ENCODE results near the gene RSPO3. TPM values are rescaled to one million over a fixed set of nuclear protein-coding genes. Genes with fewer than 3 reads are reported as not detected.
"Not testable (repeated sequence)": the region's sequence is repeated elsewhere in the genome, so short reads cannot be mapped to it uniquely, and the experiment has no call there.

Gene RSPO3
- total RNA-seq, 2 donors from 2014 or later, result not detected

GRCh38 chr6:127191716-127192115, 73.2 kb downstream of the RSPO3 start:
- Mint-ChIP-seq H3K27ac (no peak overlapping the region), H3K4me1 (no peaks in the 10 kb centered on the region), H3K9me3 (no peaks in the 10 kb centered on the region), H3K4me3 (no peak overlapping the region), H3K36me3 (ENCODE audit: low read depth) (no peaks in the 10 kb centered on the region), H3K27me3 (peaks cover 3% of the 10 kb centered on the region)
- ATAC-seq (replicated peaks), result no peak

GRCh38 chr6:127192911-127193541, 74.6 kb downstream of the RSPO3 start:
- no peak for ATAC-seq (replicated peaks)
- no peaks in the 10 kb centered on the region for H3K9me3 Mint-ChIP-seq
- H3K4me1 Mint-ChIP-seq, result no peaks in the 10 kb centered on the region
- H3K36me3 Mint-ChIP-seq (ENCODE audit: low read depth), result no peaks in the 10 kb centered on the region
- no peak overlapping the region for H3K4me3 Mint-ChIP-seq
- H3K27ac Mint-ChIP-seq, result no peak overlapping the region
- peaks cover 3% of the 10 kb centered on the region for H3K27me3 Mint-ChIP-seq

- no peak for ATAC-seq (replicated peaks)
- peaks cover 12% of the 10 kb centered on the region for H3K27me3 Mint-ChIP-seq
Measured at GRCh38 chr6:127195833-127196232, 77.4 kb downstream of the RSPO3 start.

GRCh38 chr6:127198549-127198948, 80.1 kb downstream of the RSPO3 start:
- H3K9me3 Mint-ChIP-seq, result no peaks in the 10 kb centered on the region
- H3K36me3 Mint-ChIP-seq (ENCODE audit: low read depth), result no peaks in the 10 kb centered on the region
- H3K27ac Mint-ChIP-seq, result no peak overlapping the region
- no peak for ATAC-seq (replicated peaks)
- no peaks in the 10 kb centered on the region for H3K4me1 Mint-ChIP-seq
- H3K27me3 Mint-ChIP-seq, result peaks cover 15% of the 10 kb centered on the region
- no peak overlapping the region for H3K4me3 Mint-ChIP-seq

More at GRCh38 chr6:127195833-127196232, 77.4 kb downstream of the RSPO3 start:
- Mint-ChIP-seq H3K36me3 (ENCODE audit: low read depth) (no peaks in the 10 kb centered on the region), H3K4me3 (no peak overlapping the region), H3K9me3 (no peaks in the 10 kb centered on the region), H3K27ac (no peak overlapping the region), H3K4me1 (no peaks in the 10 kb centered on the region)

- no peak for ATAC-seq (replicated peaks)
- H3K27me3 Mint-ChIP-seq, result peaks cover 14% of the 10 kb centered on the region
- no peaks in the 10 kb centered on the region for H3K36me3 Mint-ChIP-seq (ENCODE audit: low read depth)
- H3K4me3 Mint-ChIP-seq, result no peak overlapping the region
- no peaks in the 10 kb centered on the region for H3K9me3 Mint-ChIP-seq
- no peaks in the 10 kb centered on the region for H3K4me1 Mint-ChIP-seq
- H3K27ac Mint-ChIP-seq, result no peak overlapping the region
Measured at GRCh38 chr6:127199470-127199869, 81.0 kb downstream of the RSPO3 start.

GRCh38 chr6:127200114-127200513, 81.6 kb downstream of the RSPO3 start:
- Mint-ChIP-seq H3K36me3 (ENCODE audit: low read depth) (no peaks in the 10 kb centered on the region), H3K9me3 (no peaks in the 10 kb centered on the region), H3K27me3 (peaks cover 15% of the 10 kb centered on the region), H3K4me3 (no peak overlapping the region), H3K4me1 (no peaks in the 10 kb centered on the region), H3K27ac (no peak overlapping the region)
- ATAC-seq (replicated peaks), result no peak

- ATAC-seq (replicated peaks), result no peak
- Mint-ChIP-seq H3K9me3 (no peaks in the 10 kb centered on the region), H3K4me1 (no peaks in the 10 kb centered on the region), H3K27ac (no peak overlapping the region), H3K36me3 (ENCODE audit: low read depth) (no peaks in the 10 kb centered on the region), H3K4me3 (no peak overlapping the region), H3K27me3 (peaks cover 15% of the 10 kb centered on the region)
Measured at GRCh38 chr6:127201321-127201720, 82.8 kb downstream of the RSPO3 start.

GRCh38 chr6:127202676-127203075, 84.2 kb downstream of the RSPO3 start:
- H3K27me3 Mint-ChIP-seq, result peaks cover 19% of the 10 kb centered on the region
- H3K4me3 Mint-ChIP-seq, result no peak overlapping the region
- no peaks in the 10 kb centered on the region for H3K4me1 Mint-ChIP-seq
- H3K27ac Mint-ChIP-seq, result no peak overlapping the region
- H3K9me3 Mint-ChIP-seq, result no peaks in the 10 kb centered on the region
- H3K36me3 Mint-ChIP-seq (ENCODE audit: low read depth), result no peaks in the 10 kb centered on the region
- ATAC-seq (replicated peaks), result no peak

- no peak overlapping the region for H3K27ac Mint-ChIP-seq
- no peak for ATAC-seq (replicated peaks)
- no peaks in the 10 kb centered on the region for H3K9me3 Mint-ChIP-seq
- no peaks in the 10 kb centered on the region for H3K4me1 Mint-ChIP-seq
- no peaks in the 10 kb centered on the region for H3K36me3 Mint-ChIP-seq (ENCODE audit: low read depth)
- no peak overlapping the region for H3K4me3 Mint-ChIP-seq
- peaks cover 34% of the 10 kb centered on the region for H3K27me3 Mint-ChIP-seq
Measured at GRCh38 chr6:127204281-127204680, 85.8 kb downstream of the RSPO3 start.

GRCh38 chr6:127205036-127205435, 86.6 kb downstream of the RSPO3 start:
- Mint-ChIP-seq H3K4me3 (no peak overlapping the region), H3K4me1 (no peaks in the 10 kb centered on the region), H3K36me3 (ENCODE audit: low read depth) (no peaks in the 10 kb centered on the region), H3K27me3 (peaks cover 32% of the 10 kb centered on the region), H3K9me3 (no peaks in the 10 kb centered on the region), H3K27ac (no peak overlapping the region)
- no peak for ATAC-seq (replicated peaks)

- H3K9me3 Mint-ChIP-seq, result no peaks in the 10 kb centered on the region
- H3K36me3 Mint-ChIP-seq (ENCODE audit: low read depth), result no peaks in the 10 kb centered on the region
- H3K27me3 Mint-ChIP-seq, result peaks cover 25% of the 10 kb centered on the region
- no peak overlapping the region for H3K4me3 Mint-ChIP-seq
- ATAC-seq (replicated peaks), result no peak
- H3K27ac Mint-ChIP-seq, result no peak overlapping the region
- H3K4me1 Mint-ChIP-seq, result no peaks in the 10 kb centered on the region
Measured at GRCh38 chr6:127206531-127207095, 88.1 kb downstream of the RSPO3 start.

GRCh38 chr6:127207591-127208120, 89.2 kb downstream of the RSPO3 start:
- H3K9me3 Mint-ChIP-seq, result no peaks in the 10 kb centered on the region
- H3K36me3 Mint-ChIP-seq (ENCODE audit: low read depth), result no peaks in the 10 kb centered on the region

GRCh38 chr6:127210725-127211124, 92.3 kb downstream of the RSPO3 start:
- H3K9me3 Mint-ChIP-seq, result no peaks in the 10 kb centered on the region

More at GRCh38 chr6:127207591-127208120, 89.2 kb downstream of the RSPO3 start:
- no peak for ATAC-seq (replicated peaks)
- Mint-ChIP-seq H3K27me3 (peaks cover 34% of the 10 kb centered on the region), H3K4me1 (no peaks in the 10 kb centered on the region), H3K27ac (no peak overlapping the region), H3K4me3 (no peak overlapping the region)

GRCh38 chr6:127212376-127212775, 93.9 kb downstream of the RSPO3 start:
- Mint-ChIP-seq H3K27ac (no peak overlapping the region), H3K4me1 (no peaks in the 10 kb centered on the region), H3K4me3 (no peak overlapping the region), H3K9me3 (no peaks in the 10 kb centered on the region), H3K27me3 (peaks cover 30% of the 10 kb centered on the region), H3K36me3 (ENCODE audit: low read depth) (no peaks in the 10 kb centered on the region)
- no peak for ATAC-seq (replicated peaks)

More at GRCh38 chr6:127210725-127211124, 92.3 kb downstream of the RSPO3 start:
- Mint-ChIP-seq H3K4me3 (no peak overlapping the region), H3K4me1 (no peaks in the 10 kb centered on the region), H3K27ac (no peak overlapping the region), H3K27me3 (peaks cover 31% of the 10 kb centered on the region), H3K36me3 (ENCODE audit: low read depth) (no peaks in the 10 kb centered on the region)
- ATAC-seq (replicated peaks), result no peak

- peaks cover 14% of the 10 kb centered on the region for H3K27me3 Mint-ChIP-seq
- H3K4me1 Mint-ChIP-seq; H3K9me3 Mint-ChIP-seq; H3K27ac Mint-ChIP-seq; ATAC-seq (replicated peaks); H3K36me3 Mint-ChIP-seq (ENCODE audit: low read depth); H3K4me3 Mint-ChIP-seq: not testable (repeated sequence)
Measured at GRCh38 chr6:127214032-127214431, 95.6 kb downstream of the RSPO3 start.
